Heart left ventricle (tissue), 16 donors: Measurements from ENCODE around the gene IGF1R. TPM values are rescaled to one million over a fixed set of nuclear protein-coding genes. Genes with fewer than 3 reads are reported as not detected.
A peak's percentile ranks its signal among the peaks of the same experiment; 100 is the strongest.

Source experiments
- ATAC-seq, 4 donors: fragments of 200-7000 bp; cut with Tn5 transposase; one replicate each; pipeline ENCODE4 v1.9.1; 2020 to 2022; ENCODE audit warnings: moderate library complexity in 4 of 4, mild to moderate bottlenecking in 3 of 4, moderate number of reproducible peaks in 1 of 4
- DNase-seq, 5 donors: peaks; one replicate each; pipeline ENCODE4 v3.0.0-alpha.2; 2020
- H3K27ac ChIP-seq, 12 donors: fragments of 200-600 bp; sonication (generic) in 4 of 12; one replicate each; pipeline versions ENCODE4 v1.5.0 to v1.8.0; 2016 to 2022; ENCODE audit warnings: mild to moderate bottlenecking in 2 of 12
- H3K27me3 ChIP-seq, 9 donors: fragments of 200-600 bp; sonication (generic) in 2 of 9; one replicate each; pipeline versions ENCODE4 v1.5.1 to v1.8.0; 2016 to 2022; ENCODE audit warnings: mild to moderate bottlenecking in 3 of 9
- H3K36me3 ChIP-seq, 9 donors: fragments of 200-600 bp; sonication (generic) in 2 of 9; one replicate each; pipeline versions ENCODE4 v1.5.0 to v1.8.0; 2018 to 2022; ENCODE audit warnings: mild to moderate bottlenecking in 2 of 9
- H3K4me1 ChIP-seq, 12 donors: fragments of 200-600 bp; sonication (generic) in 4 of 12; one replicate each; pipeline versions ENCODE4 v1.5.0 to v1.8.0; 2016 to 2022; ENCODE audit warnings: mild to moderate bottlenecking in 3 of 12
- H3K4me3 ChIP-seq, 12 donors: fragments of 200-600 bp; sonication (generic) in 4 of 12; one replicate each; pipeline versions ENCODE4 v1.5.0 to v1.8.0; 2017 to 2022; ENCODE audit warnings: mild to moderate bottlenecking in 9 of 12, moderate library complexity in 4 of 12
- H3K9me3 ChIP-seq, 12 donors: fragments of 200-600 bp; sonication (generic) in 4 of 12; one replicate each; pipeline versions ENCODE4 v1.5.0 to v1.8.0; 2016 to 2022; ENCODE audit warnings: mild to moderate bottlenecking in 1 of 12
- CTCF ChIP-seq, 12 donors: fragments of 200-600 bp; sonication (generic) in 4 of 12; IDR thresholded peaks; one replicate each; pipeline versions ENCODE4 v1.5.0 to v1.8.0; 2018 to 2022; ENCODE audit warnings: antibody characterized with exemption in 12 of 12, mild to moderate bottlenecking in 5 of 12
- POLR2A ChIP-seq, 2 donors: fragments of 450-650 bp; IDR thresholded peaks; one replicate each; pipeline ENCODE4 v1.6.1; 2017; ENCODE audit warnings: antibody characterized with exemption in 2 of 2, mild to moderate bottlenecking in 2 of 2, moderate library complexity in 2 of 2
- WGBS, 4 donors: extraction: QIAGEN DNeasy Blood & Tissue Kit in 2 of 4; methylation state at CpG; one replicate each; pipeline versions ENCODE4 v1.1.5 to v1.1.7; 2013 to 2018; 5-methylcytosine and 5-hydroxymethylcytosine counted together
- intact Hi-C, 10 donors: fragments of 100-400 bp; cut with DNase I; formaldehyde crosslinking; loops; one replicate each; pipeline versions ENCODE4 v1.11.1 to v1.14.2; 2022
- polyA plus RNA-seq, 2 donors: library from polyadenylated mRNA; stranded (reverse); fragments of 200-250 nt; gene quantifications; one replicate each; pipeline ENCODE4 v1.2.3, GENCODE V29; 2013
- total RNA-seq, 9 donors: library from RNA; depleted of rRNA in 2 of 9; stranded (reverse); fragments of >200 nt in 2 of 9; fragmentation: NEBNext Ultra II Directional in 3 of 9; extraction: Animal tissue kit (Norgen Biotek cat#: 25700) in 3 of 9; gene quantifications; one replicate each; pipeline versions ENCODE4 v1.1.0 to v1.2.4, GENCODE V29; 2016 to 2023
- donor health status: ischemic (EF 13 %, LVEDD 7.1; RV severe dilation, severe dysfunction).
- donor health status: healthy with polysubstance abuse.
- donor health status: DM: no; HTN: yes; CAD: no.
- donor health status: DM: no; HTN: no; CAD: no.
- donor health status: ischemic (EF 25% LVEDD 6.9; RV normal size, moderate dysfunction).
- donor health status: ischemic (EF 25% LVEDD 5.7; RV mildly dilated, moderate dysfunction).
- donor health status: healthy.
- donor health status: DM: yes; HTN: yes; CAD: no.
- donor health status: ischemic (EF 35%, LVEDD 5.7; RV mildly dilated, moderate dysfunction).
- donor health status: nonischemic (EF 11% LVEDD 7.7; RV severe dilation, severe dysfunction).
- donor health status: DM: yes; HTN: yes; CAD: no.
- donor health status: PGD.
- donor health status: ischemic (EF 29% LVEDD 5.4; RV normal size, mild dysfunction).
- donor health status: nonischemic (EF 23%, LVEDD 6.1; RV moderate dilation, normal function).

Gene IGF1R
- total and polyA plus RNA-seq, 11 donors, result 7.4 to 93.1 (median 40.5) TPM

GRCh38 chr15:98694161-98694560, 45.8 kb downstream of the IGF1R start:
- 82 to 86% (median 83%) methylated on average over 6 of the region's 6 CpGs for WGBS, 4 donors
- intact Hi-C loops, result no loop called here
- no peaks in the 10 kb centered on the region for H3K36me3 ChIP-seq
- H3K9me3 ChIP-seq, result no peaks in the 10 kb centered on the region
- no peaks in the 10 kb centered on the region for H3K27me3 ChIP-seq
- no peak for ATAC-seq
- no peak overlapping the region for H3K27ac ChIP-seq
- TF ChIP-seq CTCF (IDR thresholded peaks at IDR 0.05) (no peak), POLR2A (IDR thresholded peaks at IDR 0.05) (no peak)
- H3K4me1 ChIP-seq, result peaks cover 0 to 96% (median 60%) of the 10 kb centered on the region in 12 donors
- no peak overlapping the region for H3K4me3 ChIP-seq
- no peak for DNase-seq

- DNase-seq, result no peak
- intact Hi-C loops, result no loop called here
- TF ChIP-seq POLR2A (IDR thresholded peaks at IDR 0.05) (no peak), CTCF (IDR thresholded peaks at IDR 0.05) (no peak)
- H3K27me3 ChIP-seq, result no peaks in the 10 kb centered on the region
- peaks cover 0 to 83% (median 61%) of the 10 kb centered on the region in 12 donors for H3K4me1 ChIP-seq
- H3K9me3 ChIP-seq, result no peaks in the 10 kb centered on the region
- 52 to 63% (median 63%) methylated on average over 2 of the region's 2 CpGs for WGBS, 4 donors
- H3K36me3 ChIP-seq, result no peaks in the 10 kb centered on the region
- ATAC-seq, result peak in 2 of 4 donors; percentile 18 to 26
- H3K27ac ChIP-seq, result peak overlapping the region in 3 of 12 donors; percentile 8 to 43 (median 8)
- H3K4me3 ChIP-seq, result no peak overlapping the region
Observed at GRCh38 chr15:98698792-98699191, 50.5 kb downstream of the IGF1R start.

- Histone ChIP-seq H3K27ac (peak overlapping the region in 1 of 12 donors; percentile 8), H3K4me3 (no peak overlapping the region), H3K4me1 (peaks cover 0 to 84% (median 61%) of the 10 kb centered on the region in 12 donors), H3K9me3 (no peaks in the 10 kb centered on the region), H3K27me3 (no peaks in the 10 kb centered on the region), H3K36me3 (no peaks in the 10 kb centered on the region)
- TF ChIP-seq CTCF (IDR thresholded peaks at IDR 0.05) (no peak), POLR2A (IDR thresholded peaks at IDR 0.05) (no peak)
- ATAC-seq (no peak), DNase-seq (no peak)
- intact Hi-C loops, result no loop called here
- WGBS, 4 donors, result 61 to 65% (median 64%) methylated on average over 11 of the region's 11 CpGs
Observed at GRCh38 chr15:98699591-98700424, 51.5 kb downstream of the IGF1R start.

- no peaks in the 10 kb centered on the region for H3K9me3 ChIP-seq
- no peak overlapping the region for H3K27ac ChIP-seq
- H3K36me3 ChIP-seq, result no peaks in the 10 kb centered on the region
- TF ChIP-seq POLR2A (IDR thresholded peaks at IDR 0.05), result no peak
- 71 to 75% (median 71%) methylated on average over 6 of the region's 6 CpGs for WGBS, 4 donors
- intact Hi-C loops, result no loop called here
- ATAC-seq, result no peak
- DNase-seq, result no peak
- H3K4me3 ChIP-seq, result no peak overlapping the region
- H3K27me3 ChIP-seq, result no peaks in the 10 kb centered on the region
- peaks cover 0 to 84% (median 61%) of the 10 kb centered on the region in 12 donors for H3K4me1 ChIP-seq
Observed at GRCh38 chr15:98700519-98700918, 52.2 kb downstream of the IGF1R start.
